ENCODE measurements around the gene RABGAP1L.

DNA sequence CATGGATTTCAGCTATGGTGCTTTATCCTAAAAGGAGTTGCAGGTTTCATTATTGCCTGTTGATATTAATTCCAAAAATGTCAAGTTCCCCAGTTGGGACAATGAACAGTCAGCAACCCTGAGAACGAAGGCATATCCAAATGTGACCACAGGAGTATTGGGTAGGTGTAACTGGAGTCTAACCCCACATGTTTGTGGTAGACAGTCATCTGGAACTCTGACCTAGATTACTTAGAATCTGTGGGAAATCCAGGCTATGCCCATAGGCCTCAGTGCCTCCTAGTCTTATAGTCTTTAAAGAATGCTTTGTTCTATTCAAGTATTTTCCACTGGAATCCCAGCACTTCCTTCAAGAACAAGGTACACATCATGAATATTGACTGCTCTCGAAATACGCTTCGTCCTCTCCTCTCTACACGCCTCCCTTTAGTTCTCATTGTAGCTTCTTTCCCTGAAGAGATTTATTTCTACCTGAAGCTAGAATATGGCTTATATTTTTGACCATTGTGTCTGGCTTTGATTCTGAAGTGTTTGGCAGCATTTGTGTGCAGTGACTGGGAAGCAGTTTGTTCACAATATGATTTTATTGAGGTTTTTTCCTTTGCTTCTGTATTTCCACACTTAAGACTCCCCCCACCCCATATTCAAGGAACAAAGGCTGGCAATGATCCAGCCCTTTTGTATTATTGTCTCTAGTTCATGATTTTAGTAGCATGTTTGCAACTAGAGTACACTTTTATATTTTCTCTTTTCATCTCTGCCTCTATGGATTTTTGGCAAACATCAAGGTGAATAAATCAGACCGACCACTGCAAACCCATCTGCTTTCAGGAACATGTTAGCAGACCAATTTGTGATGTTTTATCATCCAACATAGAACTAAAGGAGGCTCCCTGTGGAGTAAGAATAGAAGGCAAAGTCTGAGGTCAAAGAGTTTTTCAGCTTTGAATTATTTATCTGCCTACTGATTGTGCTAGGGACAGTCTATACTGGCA is 467.0 kb downstream of the RABGAP1L start:
- no peak for TF ChIP-seq EP300 (IDR thresholded peaks at IDR 0.05)
- TF ChIP-seq, protein P1, sequence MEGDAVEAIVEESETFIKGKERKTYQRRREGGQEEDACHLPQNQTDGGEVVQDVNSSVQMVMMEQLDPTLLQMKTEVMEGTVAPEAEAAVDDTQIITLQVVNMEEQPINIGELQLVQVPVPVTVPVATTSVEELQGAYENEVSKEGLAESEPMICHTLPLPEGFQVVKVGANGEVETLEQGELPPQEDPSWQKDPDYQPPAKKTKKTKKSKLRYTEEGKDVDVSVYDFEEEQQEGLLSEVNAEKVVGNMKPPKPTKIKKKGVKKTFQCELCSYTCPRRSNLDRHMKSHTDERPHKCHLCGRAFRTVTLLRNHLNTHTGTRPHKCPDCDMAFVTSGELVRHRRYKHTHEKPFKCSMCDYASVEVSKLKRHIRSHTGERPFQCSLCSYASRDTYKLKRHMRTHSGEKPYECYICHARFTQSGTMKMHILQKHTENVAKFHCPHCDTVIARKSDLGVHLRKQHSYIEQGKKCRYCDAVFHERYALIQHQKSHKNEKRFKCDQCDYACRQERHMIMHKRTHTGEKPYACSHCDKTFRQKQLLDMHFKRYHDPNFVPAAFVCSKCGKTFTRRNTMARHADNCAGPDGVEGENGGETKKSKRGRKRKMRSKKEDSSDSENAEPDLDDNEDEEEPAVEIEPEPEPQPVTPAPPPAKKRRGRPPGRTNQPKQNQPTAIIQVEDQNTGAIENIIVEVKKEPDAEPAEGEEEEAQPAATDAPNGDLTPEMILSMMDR (IDR thresholded peaks at IDR 0.05), result no peak
- no peak for TF ChIP-seq POLR2A (IDR thresholded peaks at IDR 0.05; ENCODE audit: low read depth)
